HG02938 (cell line): Measurements from ENCODE around the gene METRN.
A peak's percentile ranks its signal among the peaks of the same experiment; 100 is the strongest.

Experiments
- ATAC-seq: cut with Tn5 transposase; IDR thresholded peaks from one replicate; pipeline ENCODE4 v1.9.1; 2021; ENCODE audit warnings: mild to moderate bottlenecking, moderate library complexity; ENCODE audit not compliant: unreplicated experiment

Gene METRN

GRCh38 chr16:677316-678190 is 37.4 kb upstream of the METRN start:
- no peak for ATAC-seq

- no peak for ATAC-seq
These were observed 36.6 kb upstream of the METRN start for GRCh38 chr16:678209-678857.

GRCh38 chr16:678858-679813 is 35.8 kb upstream of the METRN start:
- no peak for ATAC-seq

DNA sequence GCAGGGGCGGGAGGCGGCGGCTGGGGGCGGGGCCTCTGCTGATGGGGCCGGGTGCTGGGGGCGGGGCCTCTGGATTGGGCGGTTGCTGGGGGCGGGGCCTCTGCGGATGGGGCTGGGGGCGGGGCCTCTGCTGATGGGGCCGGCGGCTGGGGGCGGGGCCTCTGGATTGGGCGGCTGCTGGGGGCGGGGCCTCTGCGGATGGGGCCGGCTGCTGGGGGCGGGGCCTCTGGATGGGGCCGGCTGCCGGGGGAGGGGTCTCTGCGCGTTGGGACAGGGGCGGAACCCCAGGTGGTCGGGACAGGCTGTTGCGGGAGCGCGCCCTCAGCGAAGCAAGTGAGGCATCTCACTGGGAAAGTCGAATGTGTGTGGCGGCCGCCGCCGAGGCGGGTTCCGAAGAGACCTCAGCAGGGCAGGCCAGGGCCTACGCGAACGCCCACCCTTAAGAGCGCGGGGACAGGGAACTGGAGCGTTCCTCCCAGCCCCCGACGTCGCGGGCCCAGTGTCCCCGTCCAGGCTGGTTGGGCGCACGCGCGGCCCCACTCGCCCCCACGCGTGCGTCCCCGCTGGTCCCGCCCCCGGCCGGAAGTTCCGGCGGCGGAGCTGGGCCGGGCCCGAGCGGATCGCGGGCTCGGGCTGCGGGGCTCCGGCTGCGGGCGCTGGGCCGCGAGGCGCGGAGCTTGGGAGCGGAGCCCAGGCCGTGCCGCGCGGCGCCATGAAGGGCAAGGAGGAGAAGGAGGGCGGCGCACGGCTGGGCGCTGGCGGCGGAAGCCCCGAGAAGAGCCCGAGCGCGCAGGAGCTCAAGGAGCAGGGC is 34.9 kb upstream of the METRN start, which contains the start of gene STUB1:
Gene STUB1 (plus strand): TSS at position 597 of the 811 bp plus-strand sequence. CDS start 116 bp downstream, at position 713.
- no peak for ATAC-seq

- no peak for ATAC-seq
These were observed 34.3 kb upstream of the METRN start for GRCh38 chr16:680625-680945.

DNA sequence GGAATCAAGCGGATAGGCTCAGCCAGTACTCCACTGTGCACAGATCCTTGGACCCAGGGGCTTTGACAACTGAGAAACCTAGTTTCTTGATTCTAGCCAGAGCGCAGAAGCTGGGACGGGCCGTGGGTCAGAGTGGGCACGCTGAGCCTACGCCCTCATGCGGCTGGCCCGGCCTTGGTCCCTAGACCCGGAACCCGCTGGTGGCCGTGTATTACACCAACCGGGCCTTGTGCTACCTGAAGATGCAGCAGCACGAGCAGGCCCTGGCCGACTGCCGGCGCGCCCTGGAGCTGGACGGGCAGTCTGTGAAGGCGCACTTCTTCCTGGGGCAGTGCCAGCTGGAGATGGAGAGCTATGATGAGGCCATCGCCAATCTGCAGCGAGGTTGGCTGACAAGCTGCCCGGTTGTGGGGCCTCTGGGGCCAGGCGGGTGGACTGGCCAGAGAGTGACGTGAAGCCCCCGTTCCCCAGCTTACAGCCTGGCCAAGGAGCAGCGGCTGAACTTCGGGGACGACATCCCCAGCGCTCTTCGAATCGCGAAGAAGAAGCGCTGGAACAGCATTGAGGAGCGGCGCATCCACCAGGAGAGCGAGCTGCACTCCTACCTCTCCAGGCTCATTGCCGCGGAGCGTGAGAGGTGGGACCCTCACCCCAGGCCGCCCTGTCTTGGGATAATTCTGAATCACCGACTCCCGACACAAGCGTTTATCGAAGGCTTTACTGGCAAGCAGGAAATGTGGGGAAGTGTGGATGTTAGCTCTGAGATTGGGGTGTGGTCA is 33.8 kb upstream of the METRN start:
- no peak for ATAC-seq

DNA sequence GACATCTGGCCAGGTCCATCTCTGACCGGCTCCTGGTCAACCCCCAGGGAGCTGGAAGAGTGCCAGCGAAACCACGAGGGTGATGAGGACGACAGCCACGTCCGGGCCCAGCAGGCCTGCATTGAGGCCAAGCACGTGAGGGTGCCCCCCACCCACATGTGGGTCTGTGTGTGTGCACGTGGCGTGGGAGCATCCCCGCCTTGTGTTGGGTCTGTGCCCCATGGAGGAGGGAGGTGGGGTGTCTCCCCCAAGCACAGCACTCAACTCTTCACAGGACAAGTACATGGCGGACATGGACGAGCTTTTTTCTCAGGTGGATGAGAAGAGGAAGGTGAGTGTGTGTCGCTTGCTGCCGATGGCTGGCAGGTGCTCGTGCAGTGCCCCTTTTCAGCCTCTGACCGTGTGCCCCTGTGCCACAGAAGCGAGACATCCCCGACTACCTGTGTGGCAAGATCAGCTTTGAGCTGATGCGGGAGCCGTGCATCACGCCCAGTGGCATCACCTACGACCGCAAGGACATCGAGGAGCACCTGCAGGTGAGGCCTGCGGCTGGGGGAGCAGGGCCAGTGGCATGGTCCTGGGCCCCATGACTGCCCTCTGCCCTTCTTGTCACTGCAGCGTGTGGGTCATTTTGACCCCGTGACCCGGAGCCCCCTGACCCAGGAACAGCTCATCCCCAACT is 33.0 kb upstream of the METRN start:
- no peak for ATAC-seq

GRCh38 chr16:682493-683395 is 32.2 kb upstream of the METRN start:
- no peak for ATAC-seq

DNA sequence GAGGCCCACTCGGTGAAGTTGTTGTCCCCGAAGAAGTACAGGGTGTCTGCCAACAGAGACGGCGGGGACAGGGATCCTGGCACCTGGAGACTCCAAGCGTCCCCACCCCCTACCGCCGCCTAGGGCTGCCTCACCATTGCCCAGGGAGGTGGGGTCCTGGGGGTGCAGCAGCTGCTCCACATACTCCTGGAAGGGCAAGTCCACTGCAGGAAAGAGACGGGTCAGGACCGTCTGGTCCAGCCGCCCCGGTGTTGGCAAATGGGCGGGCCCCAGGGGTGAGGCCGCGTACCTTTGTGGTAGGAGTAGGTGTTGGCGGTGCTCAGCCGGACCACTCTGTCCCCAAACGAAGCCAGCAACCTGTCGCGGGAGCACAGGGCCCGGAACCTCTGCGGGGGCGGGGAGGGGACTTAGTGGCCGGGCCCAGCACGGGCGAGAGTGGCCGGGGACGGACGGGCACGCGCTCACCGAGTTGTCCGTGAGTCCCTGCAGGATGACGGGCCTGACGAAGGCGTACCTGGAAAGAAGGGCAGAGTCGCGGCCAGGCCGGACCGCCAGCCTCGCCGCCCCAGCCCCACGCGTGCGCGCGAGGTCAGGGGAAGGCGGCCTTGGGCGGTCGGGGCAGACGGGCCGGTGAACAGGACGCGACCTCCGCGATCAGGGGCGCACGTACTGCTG is 31.4 kb upstream of the METRN start:
- ATAC-seq, result peak; percentile 6

GRCh38 chr16:684071-684794 is 30.7 kb upstream of the METRN start, which contains the start of gene JMJD8:
JMJD8 (minus strand) TSS chr16:684334; CDS start chr16:684319, 15 bp downstream.
- peak; percentile 54 for ATAC-seq

GRCh38 chr16:684961-685696 is 29.8 kb upstream of the METRN start:
- ATAC-seq, result no peak

DNA sequence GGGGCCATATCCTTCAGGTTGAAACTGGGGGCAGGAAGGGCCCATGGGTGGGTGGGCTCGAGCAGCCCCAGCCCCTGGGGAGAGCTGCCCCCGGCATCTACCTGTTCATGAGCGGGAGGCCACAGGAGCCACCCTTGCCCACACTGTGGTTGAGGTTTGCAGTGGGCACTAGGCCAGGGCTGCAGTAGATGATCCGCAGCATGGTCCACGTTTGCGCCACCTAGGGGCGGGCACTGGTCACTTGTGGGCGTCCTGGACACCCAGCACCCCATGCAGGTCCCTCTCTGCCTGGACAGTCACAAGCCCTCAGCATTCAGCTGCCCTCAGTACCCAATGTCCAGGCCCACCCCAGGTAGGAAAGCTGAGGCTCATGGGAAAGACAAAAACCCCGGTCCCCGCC is 29.0 kb upstream of the METRN start:
- ATAC-seq, result no peak

DNA sequence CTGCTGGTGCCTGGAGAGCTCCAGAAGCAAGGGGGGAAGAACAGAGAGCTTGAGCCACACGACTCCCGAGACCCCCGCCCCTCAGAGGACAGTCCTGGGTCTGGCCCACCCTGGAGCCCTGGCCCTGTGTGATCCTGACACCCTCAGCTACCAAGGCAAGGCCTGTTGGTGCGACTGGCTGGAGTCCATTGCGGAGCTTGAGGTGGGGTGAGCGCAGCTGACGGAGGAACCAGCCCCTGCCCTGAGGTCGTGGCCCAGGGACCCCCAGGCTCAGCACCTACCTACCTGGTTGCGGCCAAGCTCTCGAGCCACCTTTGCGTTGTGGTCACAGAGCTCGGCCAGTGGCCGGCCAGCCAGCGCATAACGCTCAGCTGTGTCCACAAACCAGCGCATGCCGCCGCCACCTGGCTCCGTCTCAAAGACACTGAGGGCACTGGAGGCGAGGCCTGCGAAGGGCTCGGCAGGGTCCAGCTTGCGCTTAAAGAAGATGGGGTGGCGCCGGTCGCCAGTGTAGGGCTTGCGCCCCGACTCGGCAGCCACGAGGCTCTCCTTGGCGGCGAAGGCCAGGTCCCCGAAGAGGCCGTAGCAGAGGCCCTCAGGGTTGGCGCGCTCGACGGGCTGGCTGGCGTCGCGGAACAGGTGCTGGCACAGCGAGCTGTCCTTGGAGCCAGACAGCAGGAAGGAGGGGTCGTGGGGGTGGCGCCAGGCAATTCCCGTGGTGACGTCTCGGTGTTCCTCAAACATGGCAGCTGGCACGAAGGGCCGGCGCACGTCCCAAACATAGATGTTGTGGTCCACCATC is 28.3 kb upstream of the METRN start:
- no peak for ATAC-seq

- ATAC-seq, result no peak
These were observed 27.4 kb upstream of the METRN start for GRCh38 chr16:687499-687898.

DNA sequence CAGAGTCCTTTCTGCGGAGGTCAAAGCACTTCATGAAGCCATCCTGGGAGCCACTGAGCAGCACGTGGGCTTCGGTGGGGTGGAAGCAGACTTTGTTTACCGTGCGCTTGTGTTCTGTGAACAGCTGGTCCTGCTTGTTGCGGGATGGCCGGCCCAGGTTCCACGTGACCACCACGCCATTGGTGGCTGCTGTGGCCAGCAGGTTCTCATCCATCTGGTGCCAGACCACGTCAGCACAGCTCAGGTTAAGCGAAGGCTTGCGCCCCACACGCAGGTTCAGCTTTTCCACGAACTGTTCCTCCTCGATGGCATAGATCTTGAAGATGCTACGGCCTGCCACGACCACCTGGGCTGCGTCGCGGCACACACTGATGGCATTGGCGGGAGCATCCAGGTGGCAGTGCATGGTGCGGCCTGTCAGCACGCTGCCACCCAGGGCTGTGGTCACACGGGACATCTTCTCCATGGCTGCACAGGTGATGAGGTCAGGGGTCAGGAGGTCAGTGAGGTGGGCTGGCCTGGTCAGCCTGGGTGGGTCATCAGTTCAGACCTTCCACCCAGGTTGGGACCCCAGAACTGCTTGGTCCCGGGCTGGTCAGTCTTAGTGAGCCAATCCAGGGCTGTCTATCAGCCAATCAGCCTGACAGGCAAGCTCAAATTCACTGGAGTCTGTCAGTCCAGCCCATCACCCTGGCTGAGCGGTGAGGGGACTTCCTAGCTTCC is 25.6 kb upstream of the METRN start:
- no peak for ATAC-seq
